IPS-20b (cell line): ENCODE measurements around the gene TP53I3.

Experiments used
- H3K27ac ChIP-seq: one replicate; pipeline ENCODE4 v1.5.1; 2013; ENCODE audit warnings: low read length
- H3K27me3 ChIP-seq: 2 replicates; pipeline ENCODE4 v1.6.1; 2013; ENCODE audit warnings: mild to moderate bottlenecking, low read length, inconsistent platforms; ENCODE audit not compliant: insufficient read depth
- H3K36me3 ChIP-seq: 2 replicates; pipeline ENCODE4 v1.6.1; 2013; ENCODE audit warnings: low read depth, mild to moderate bottlenecking, inconsistent platforms, low read length, moderate library complexity; ENCODE audit not compliant: insufficient read depth
- H3K4me1 ChIP-seq: 2 replicates; pipeline ENCODE4 v1.6.1; 2013; ENCODE audit warnings: mild to moderate bottlenecking, control low read depth, inconsistent platforms, low read length, moderate library complexity; ENCODE audit not compliant: insufficient read depth
- H3K4me3 ChIP-seq: 2 replicates; pipeline ENCODE4 v1.5.1; 2013; ENCODE audit warnings: mild to moderate bottlenecking, low read length, inconsistent platforms
- H3K9ac ChIP-seq: 2 replicates; pipeline ENCODE4 v1.6.1; 2013; ENCODE audit warnings: low read depth, mild to moderate bottlenecking, inconsistent platforms, low read length, moderate library complexity
- H3K9me3 ChIP-seq: 2 replicates; pipeline ENCODE4 v1.6.1; 2013; ENCODE audit warnings: mild to moderate bottlenecking, low read depth, low read length, inconsistent platforms; ENCODE audit not compliant: insufficient read depth

The TP53I3 gene

GRCh38 chr2:24075915-24076848 lies 8.5 kb downstream of the TP53I3 start, which contains the start of gene SF3B6:
TSS of gene SF3B6 (minus strand) at chr2:24076326. CDS start at chr2:24076229, 97 bp downstream.
- peak within 1 kb of the TSS; percentile 92 for H3K9ac ChIP-seq
- peaks cover 48% of the 10 kb centered on the region for H3K36me3 ChIP-seq
- no peaks in the 10 kb centered on the region for H3K27me3 ChIP-seq
- peaks cover 3% of the 10 kb centered on the region; the same call in 1 of the 2 replicates for H3K4me1 ChIP-seq
- H3K9me3 ChIP-seq, result no peaks in the 10 kb centered on the region
- H3K4me3 ChIP-seq, result peak within 1 kb of the TSS; percentile 96
- no peak within 1 kb of the TSS for H3K27ac ChIP-seq

- Histone ChIP-seq H3K4me3 (peak overlapping the region; percentile 96), H3K36me3 (peaks cover 47% of the 10 kb centered on the region), H3K4me1 (peaks cover 3% of the 10 kb centered on the region; the same call in 1 of the 2 replicates), H3K9me3 (no peaks in the 10 kb centered on the region), H3K27me3 (no peaks in the 10 kb centered on the region), H3K9ac (peak overlapping the region; percentile 92; the same call in 1 of the 2 replicates), H3K27ac (no peak overlapping the region)
Measured at GRCh38 chr2:24075259-24075658, 9.4 kb downstream of the TP53I3 start.

- H3K27ac ChIP-seq, result no peak overlapping the region
- H3K9ac ChIP-seq, result no peak overlapping the region
- H3K4me1 ChIP-seq, result peaks cover 3% of the 10 kb centered on the region; the same call in 1 of the 2 replicates
- H3K4me3 ChIP-seq, result no peak overlapping the region
- H3K36me3 ChIP-seq, result peaks cover 47% of the 10 kb centered on the region
- H3K27me3 ChIP-seq, result no peaks in the 10 kb centered on the region
- H3K9me3 ChIP-seq, result no peaks in the 10 kb centered on the region
Measured at GRCh38 chr2:24073816-24074215, 10.8 kb downstream of the TP53I3 start.

- no peaks in the 10 kb centered on the region for H3K27me3 ChIP-seq
- no peaks in the 10 kb centered on the region for H3K9me3 ChIP-seq
- H3K27ac ChIP-seq, result no peak overlapping the region
- H3K4me3 ChIP-seq, result no peak overlapping the region
- H3K36me3 ChIP-seq, result peaks cover 58% of the 10 kb centered on the region
- no peak overlapping the region for H3K9ac ChIP-seq
- H3K4me1 ChIP-seq, result no peaks in the 10 kb centered on the region
Measured at GRCh38 chr2:24072259-24072658, 12.4 kb downstream of the TP53I3 start.

- H3K4me1 ChIP-seq, result no peaks in the 10 kb centered on the region
- H3K27ac ChIP-seq, result no peak overlapping the region
- H3K9me3 ChIP-seq, result no peaks in the 10 kb centered on the region
- no peak overlapping the region for H3K9ac ChIP-seq
- peaks cover 75% of the 10 kb centered on the region for H3K36me3 ChIP-seq
- no peak overlapping the region for H3K4me3 ChIP-seq
- no peaks in the 10 kb centered on the region for H3K27me3 ChIP-seq
Measured at GRCh38 chr2:24065341-24065740, 19.3 kb downstream of the TP53I3 start.

GRCh38 chr2:24058564-24059271 lies 25.9 kb downstream of the TP53I3 start:
- Histone ChIP-seq H3K4me3 (no peak overlapping the region), H3K4me1 (no peaks in the 10 kb centered on the region), H3K9ac (no peak overlapping the region), H3K27me3 (no peaks in the 10 kb centered on the region), H3K9me3 (no peaks in the 10 kb centered on the region), H3K27ac (no peak overlapping the region), H3K36me3 (peaks cover 38% of the 10 kb centered on the region)

- no peaks in the 10 kb centered on the region; the same call in 1 of the 2 replicates for H3K4me1 ChIP-seq
- peaks cover 1% of the 10 kb centered on the region; the same call in 1 of the 2 replicates for H3K27me3 ChIP-seq
- H3K9ac ChIP-seq, result no peak overlapping the region
- peaks cover 19% of the 10 kb centered on the region; the same call in 1 of the 2 replicates for H3K36me3 ChIP-seq
- no peak overlapping the region for H3K4me3 ChIP-seq
- no peak overlapping the region for H3K27ac ChIP-seq
- H3K9me3 ChIP-seq, result no peaks in the 10 kb centered on the region
Measured at GRCh38 chr2:24055750-24056149, 28.9 kb downstream of the TP53I3 start.

- Histone ChIP-seq H3K27ac (no peak overlapping the region), H3K4me3 (no peak overlapping the region), H3K9ac (no peak overlapping the region), H3K27me3 (peaks cover 5% of the 10 kb centered on the region; the same call in 1 of the 2 replicates), H3K4me1 (no peaks in the 10 kb centered on the region; the same call in 1 of the 2 replicates), H3K9me3 (no peaks in the 10 kb centered on the region), H3K36me3 (peaks cover 19% of the 10 kb centered on the region; the same call in 1 of the 2 replicates)
Measured at GRCh38 chr2:24054366-24055010, 30.1 kb downstream of the TP53I3 start.

- Histone ChIP-seq H3K27me3 (peaks cover 5% of the 10 kb centered on the region; the same call in 1 of the 2 replicates), H3K9ac (no peak overlapping the region), H3K4me3 (no peak overlapping the region), H3K9me3 (no peaks in the 10 kb centered on the region), H3K4me1 (peaks cover 3% of the 10 kb centered on the region; the same call in 1 of the 2 replicates), H3K36me3 (peaks cover 19% of the 10 kb centered on the region; the same call in 1 of the 2 replicates), H3K27ac (no peak overlapping the region)
Measured at GRCh38 chr2:24052951-24053350, 31.7 kb downstream of the TP53I3 start.

GRCh38 chr2:24051833-24052232 lies 32.8 kb downstream of the TP53I3 start:
- H3K9ac ChIP-seq, result no peak overlapping the region
- peaks cover 5% of the 10 kb centered on the region; the same call in 1 of the 2 replicates for H3K27me3 ChIP-seq
- H3K27ac ChIP-seq, result no peak overlapping the region
- no peak overlapping the region for H3K4me3 ChIP-seq
- no peaks in the 10 kb centered on the region for H3K9me3 ChIP-seq
- peaks cover 7% of the 10 kb centered on the region; the same call in 1 of the 2 replicates for H3K4me1 ChIP-seq
- peaks cover 19% of the 10 kb centered on the region; the same call in 1 of the 2 replicates for H3K36me3 ChIP-seq
